ENCODE results near the gene SPEM1.

DNA sequence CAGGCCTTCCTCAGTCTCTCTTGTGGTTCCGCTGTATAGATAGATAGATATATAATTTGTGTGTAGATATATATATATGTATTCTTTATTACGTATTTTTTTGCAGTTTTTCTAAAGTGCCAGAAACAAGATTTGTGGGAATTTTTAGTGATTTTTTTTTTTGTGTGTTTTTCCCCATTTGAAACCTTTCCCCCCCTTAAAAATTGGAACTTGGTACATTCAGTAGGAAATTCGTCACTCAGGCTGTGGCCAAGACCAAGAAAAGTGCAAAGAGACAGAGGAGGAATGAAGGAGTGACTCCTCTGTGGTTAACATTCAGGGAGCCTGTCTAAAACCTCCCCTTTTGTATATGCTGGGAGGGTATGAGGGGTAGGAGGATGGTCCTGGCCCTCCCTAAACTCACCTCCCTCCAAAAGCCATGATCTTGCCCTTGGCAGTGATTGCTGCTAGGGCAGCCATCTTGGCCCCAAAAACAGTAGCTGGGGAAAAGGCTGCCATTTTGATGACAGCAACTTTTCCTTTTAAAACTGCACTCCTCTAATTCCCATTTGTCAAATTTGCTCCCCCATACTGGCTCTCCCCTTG is 39.9 kb downstream of the SPEM1 start:
- TF ChIP-seq POLR2A (IDR thresholded peaks at IDR 0.05), result no peak
- TF ChIP-seq, protein P1, sequence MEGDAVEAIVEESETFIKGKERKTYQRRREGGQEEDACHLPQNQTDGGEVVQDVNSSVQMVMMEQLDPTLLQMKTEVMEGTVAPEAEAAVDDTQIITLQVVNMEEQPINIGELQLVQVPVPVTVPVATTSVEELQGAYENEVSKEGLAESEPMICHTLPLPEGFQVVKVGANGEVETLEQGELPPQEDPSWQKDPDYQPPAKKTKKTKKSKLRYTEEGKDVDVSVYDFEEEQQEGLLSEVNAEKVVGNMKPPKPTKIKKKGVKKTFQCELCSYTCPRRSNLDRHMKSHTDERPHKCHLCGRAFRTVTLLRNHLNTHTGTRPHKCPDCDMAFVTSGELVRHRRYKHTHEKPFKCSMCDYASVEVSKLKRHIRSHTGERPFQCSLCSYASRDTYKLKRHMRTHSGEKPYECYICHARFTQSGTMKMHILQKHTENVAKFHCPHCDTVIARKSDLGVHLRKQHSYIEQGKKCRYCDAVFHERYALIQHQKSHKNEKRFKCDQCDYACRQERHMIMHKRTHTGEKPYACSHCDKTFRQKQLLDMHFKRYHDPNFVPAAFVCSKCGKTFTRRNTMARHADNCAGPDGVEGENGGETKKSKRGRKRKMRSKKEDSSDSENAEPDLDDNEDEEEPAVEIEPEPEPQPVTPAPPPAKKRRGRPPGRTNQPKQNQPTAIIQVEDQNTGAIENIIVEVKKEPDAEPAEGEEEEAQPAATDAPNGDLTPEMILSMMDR (IDR thresholded peaks at IDR 0.05), result no peak
